ENCODE results near the gene GCNT1. TPM values are rescaled to one million over a fixed set of nuclear protein-coding genes. Genes with fewer than 3 reads are reported as not detected.
"Not testable (repeated sequence)": the region's sequence is repeated elsewhere in the genome, so short reads cannot be mapped to it uniquely, and the experiment has no call there.

GCNT1 gene
- total RNA-seq, 2 experiments from 2014 or later: 13.3 to 14.4 TPM

- ChIA-PET CTCF (no interaction called here), POLR2A (no interaction called here)
- no peak overlapping the region for H3K27ac Mint-ChIP-seq
- H3K36me3 Mint-ChIP-seq (ENCODE audit: low read depth): no peaks in the 10 kb centered on the region
- DNase-seq: no peak
- H3K4me3 Mint-ChIP-seq: no peak overlapping the region
- H3K9me3 Mint-ChIP-seq: peaks cover 2% of the 10 kb centered on the region
- peaks cover 9% of the 10 kb centered on the region for H3K4me1 Mint-ChIP-seq
- H3K27me3 Mint-ChIP-seq: no peaks in the 10 kb centered on the region
Observed at GRCh38 chr9:76516871-76517270, 57.9 kb downstream of the GCNT1 start.

- Mint-ChIP-seq H3K4me1 (peaks cover 9% of the 10 kb centered on the region), H3K36me3 (ENCODE audit: low read depth) (no peaks in the 10 kb centered on the region), H3K27ac (no peak overlapping the region), H3K27me3 (no peaks in the 10 kb centered on the region), H3K4me3 (no peak overlapping the region), H3K9me3 (no peaks in the 10 kb centered on the region)
- CTCF ChIA-PET: interaction anchor here (0.6 kb wide), 1 partner anchor 507 kb away, joined by 3 read pairs; no protein-coding TSS in a partner anchor
- POLR2A ChIA-PET: no interaction called here
- DNase-seq: no peak
Observed at GRCh38 chr9:76519075-76519835, 60.3 kb downstream of the GCNT1 start.

- POLR2A ChIA-PET: no interaction called here
- H3K9me3 Mint-ChIP-seq: no peaks in the 10 kb centered on the region
- H3K27me3 Mint-ChIP-seq: no peaks in the 10 kb centered on the region
- H3K27ac Mint-ChIP-seq: no peak overlapping the region
- peaks cover 13% of the 10 kb centered on the region for H3K4me1 Mint-ChIP-seq
- no peak for DNase-seq
- H3K4me3 Mint-ChIP-seq: no peak overlapping the region
- CTCF ChIA-PET: no interaction called here
- H3K36me3 Mint-ChIP-seq (ENCODE audit: low read depth): no peaks in the 10 kb centered on the region
Observed at GRCh38 chr9:76521244-76521681, 62.3 kb downstream of the GCNT1 start.

GRCh38 chr9:76521906-76522305 is 62.9 kb downstream of the GCNT1 start:
- no peak overlapping the region for H3K27ac Mint-ChIP-seq
- ChIA-PET CTCF (no interaction called here), POLR2A (no interaction called here)
- H3K36me3 Mint-ChIP-seq (ENCODE audit: low read depth): no peaks in the 10 kb centered on the region
- H3K9me3 Mint-ChIP-seq: no peaks in the 10 kb centered on the region
- DNase-seq: no peak
- no peak overlapping the region for H3K4me3 Mint-ChIP-seq
- no peaks in the 10 kb centered on the region for H3K27me3 Mint-ChIP-seq
- H3K4me1 Mint-ChIP-seq: peaks cover 9% of the 10 kb centered on the region

GRCh38 chr9:76523617-76524200 is 64.7 kb downstream of the GCNT1 start:
- DNase-seq; H3K4me3 Mint-ChIP-seq; POLR2A ChIA-PET; H3K27ac Mint-ChIP-seq; H3K4me1 Mint-ChIP-seq; H3K9me3 Mint-ChIP-seq; H3K27me3 Mint-ChIP-seq; CTCF ChIA-PET; H3K36me3 Mint-ChIP-seq (ENCODE audit: low read depth): not testable (repeated sequence)

- H3K36me3 Mint-ChIP-seq (ENCODE audit: low read depth): no peaks in the 10 kb centered on the region
- ChIA-PET CTCF (no interaction called here), POLR2A (no interaction called here)
- peaks cover 2% of the 10 kb centered on the region for H3K9me3 Mint-ChIP-seq
- H3K27ac Mint-ChIP-seq: no peak overlapping the region
- no peak overlapping the region for H3K4me3 Mint-ChIP-seq
- no peaks in the 10 kb centered on the region for H3K27me3 Mint-ChIP-seq
- peaks cover 5% of the 10 kb centered on the region for H3K4me1 Mint-ChIP-seq
- no peak for DNase-seq
Observed at GRCh38 chr9:76525196-76525595, 66.2 kb downstream of the GCNT1 start.

GRCh38 chr9:76526026-76526425 is 67.0 kb downstream of the GCNT1 start:
- CTCF ChIA-PET: no interaction called here
- POLR2A ChIA-PET: no interaction called here
- H3K36me3 Mint-ChIP-seq (ENCODE audit: low read depth): no peaks in the 10 kb centered on the region
- no peak overlapping the region for H3K27ac Mint-ChIP-seq
- H3K4me1 Mint-ChIP-seq: peaks cover 10% of the 10 kb centered on the region
- peaks cover 2% of the 10 kb centered on the region for H3K9me3 Mint-ChIP-seq
- no peaks in the 10 kb centered on the region for H3K27me3 Mint-ChIP-seq
- H3K4me3 Mint-ChIP-seq: no peak overlapping the region
- no peak for DNase-seq

GRCh38 chr9:76528056-76528455 is 69.1 kb downstream of the GCNT1 start:
- DNase-seq: no peak
- Mint-ChIP-seq H3K4me3 (no peak overlapping the region), H3K27ac (no peak overlapping the region), H3K9me3 (peaks cover 2% of the 10 kb centered on the region), H3K27me3 (no peaks in the 10 kb centered on the region), H3K36me3 (ENCODE audit: low read depth) (no peaks in the 10 kb centered on the region), H3K4me1 (peaks cover 19% of the 10 kb centered on the region)
- ChIA-PET CTCF (no interaction called here), POLR2A (interaction anchor here (1.1 kb wide), 1 partner anchor 39 kb away, joined by 4 read pairs; no protein-coding TSS in a partner anchor)

- ChIA-PET POLR2A (interaction anchor here (1.1 kb wide), 1 partner anchor 40 kb away, joined by 4 read pairs; no protein-coding TSS in a partner anchor), CTCF (no interaction called here)
- Mint-ChIP-seq H3K36me3 (ENCODE audit: low read depth) (no peaks in the 10 kb centered on the region), H3K27ac (no peak overlapping the region), H3K4me1 (peaks cover 25% of the 10 kb centered on the region), H3K9me3 (peaks cover 2% of the 10 kb centered on the region), H3K27me3 (no peaks in the 10 kb centered on the region), H3K4me3 (no peak overlapping the region)
- DNase-seq: no peak
Observed at GRCh38 chr9:76528642-76529190, 69.7 kb downstream of the GCNT1 start.

- peaks cover 2% of the 10 kb centered on the region for H3K9me3 Mint-ChIP-seq
- no peaks in the 10 kb centered on the region for H3K27me3 Mint-ChIP-seq
- ChIA-PET CTCF (no interaction called here), POLR2A (no interaction called here)
- no peak for DNase-seq
- H3K27ac Mint-ChIP-seq: no peak overlapping the region
- H3K4me1 Mint-ChIP-seq: peaks cover 30% of the 10 kb centered on the region
- no peaks in the 10 kb centered on the region for H3K36me3 Mint-ChIP-seq (ENCODE audit: low read depth)
- H3K4me3 Mint-ChIP-seq: no peak overlapping the region
Observed at GRCh38 chr9:76529653-76530052, 70.7 kb downstream of the GCNT1 start.

GRCh38 chr9:76530458-76531110 is 71.6 kb downstream of the GCNT1 start:
- Mint-ChIP-seq H3K36me3 (ENCODE audit: low read depth) (no peaks in the 10 kb centered on the region), H3K4me1 (peaks cover 32% of the 10 kb centered on the region), H3K9me3 (peaks cover 2% of the 10 kb centered on the region), H3K27me3 (no peaks in the 10 kb centered on the region), H3K27ac (peak overlapping the region; percentile 49), H3K4me3 (peak overlapping the region; percentile 34)
- no peak for DNase-seq
- CTCF ChIA-PET: no interaction called here
- POLR2A ChIA-PET: interaction anchor here (0.9 kb wide), 1 partner anchor 46 kb away, joined by 3 read pairs; no protein-coding TSS in a partner anchor

- Mint-ChIP-seq H3K4me1 (peaks cover 27% of the 10 kb centered on the region), H3K27me3 (no peaks in the 10 kb centered on the region), H3K4me3 (no peak overlapping the region), H3K9me3 (peaks cover 2% of the 10 kb centered on the region), H3K27ac (no peak overlapping the region), H3K36me3 (ENCODE audit: low read depth) (no peaks in the 10 kb centered on the region)
- ChIA-PET CTCF (no interaction called here), POLR2A (interaction anchor here (0.9 kb wide), 1 partner anchor 45 kb away, joined by 3 read pairs; no protein-coding TSS in a partner anchor)
- DNase-seq: no peak
Observed at GRCh38 chr9:76531231-76531780, 72.3 kb downstream of the GCNT1 start.

GRCh38 chr9:76532877-76533276 is 73.9 kb downstream of the GCNT1 start:
- H3K4me3 Mint-ChIP-seq; DNase-seq; POLR2A ChIA-PET; H3K27ac Mint-ChIP-seq; H3K9me3 Mint-ChIP-seq; H3K36me3 Mint-ChIP-seq (ENCODE audit: low read depth); H3K27me3 Mint-ChIP-seq; CTCF ChIA-PET: not testable (repeated sequence)
- peaks cover 27% of the 10 kb centered on the region for H3K4me1 Mint-ChIP-seq

Measured in activated CD4-positive, alpha-beta memory T cell treated with anti-CD3 and anti-CD28 coated beads, Interleukin-2, amount 10 ng/mL, durations not matched to agents 7 days and 5 days (primary cell).